HuH-7.5 (cell line): ENCODE data around the gene SEMA4D.

ENCODE experiments used
- DNase-seq: peaks from one replicate; pipeline ENCODE4 v3.0.0; 2011; ENCODE audit warnings: low spot score

SEMA4D gene

GRCh38 chr9:89464300-89464901, 33.5 kb downstream of the SEMA4D start:
- DNase-seq: no peak

GRCh38 chr9:89462817-89463683, 34.9 kb downstream of the SEMA4D start:
- no peak for DNase-seq

GRCh38 chr9:89462199-89462598, 35.7 kb downstream of the SEMA4D start:
- no peak for DNase-seq

GRCh38 chr9:89461265-89461664, 36.6 kb downstream of the SEMA4D start:
- no peak for DNase-seq

- no peak for DNase-seq
Measured at GRCh38 chr9:89460551-89460950, 37.4 kb downstream of the SEMA4D start.

DNA sequence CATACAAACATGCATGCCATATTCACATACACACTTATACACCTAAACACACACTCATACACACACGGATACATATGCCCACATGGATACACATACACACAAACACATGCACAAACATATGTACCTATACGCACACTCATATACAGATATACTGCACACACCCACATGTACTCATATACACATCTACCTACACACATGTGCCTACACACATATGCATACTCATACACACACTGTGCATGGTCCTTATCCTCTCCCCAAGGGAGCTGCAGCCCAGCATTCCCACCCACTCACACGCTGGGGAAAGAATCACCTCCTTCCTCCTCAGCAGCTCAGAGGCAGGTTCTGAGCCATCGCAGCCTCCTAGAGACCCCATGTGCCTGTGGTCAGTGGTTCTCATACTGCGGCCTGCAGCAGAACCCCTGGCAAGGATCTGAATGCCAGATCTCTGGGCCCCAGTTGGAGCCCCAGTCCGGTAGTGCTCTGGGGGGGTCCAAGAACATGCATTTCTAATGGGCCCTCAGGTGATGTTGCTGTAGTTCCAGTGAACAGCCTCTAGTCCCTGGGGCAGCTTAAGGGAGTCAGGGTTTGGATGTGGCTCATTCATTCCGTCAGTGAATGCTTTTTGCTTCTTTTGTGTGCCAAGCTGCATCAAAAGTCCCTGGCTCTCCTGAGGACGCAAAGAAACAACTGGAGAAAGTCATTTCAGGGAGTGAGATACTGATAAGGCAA, 39.0 kb downstream of the SEMA4D start:
- no peak for DNase-seq

DNA sequence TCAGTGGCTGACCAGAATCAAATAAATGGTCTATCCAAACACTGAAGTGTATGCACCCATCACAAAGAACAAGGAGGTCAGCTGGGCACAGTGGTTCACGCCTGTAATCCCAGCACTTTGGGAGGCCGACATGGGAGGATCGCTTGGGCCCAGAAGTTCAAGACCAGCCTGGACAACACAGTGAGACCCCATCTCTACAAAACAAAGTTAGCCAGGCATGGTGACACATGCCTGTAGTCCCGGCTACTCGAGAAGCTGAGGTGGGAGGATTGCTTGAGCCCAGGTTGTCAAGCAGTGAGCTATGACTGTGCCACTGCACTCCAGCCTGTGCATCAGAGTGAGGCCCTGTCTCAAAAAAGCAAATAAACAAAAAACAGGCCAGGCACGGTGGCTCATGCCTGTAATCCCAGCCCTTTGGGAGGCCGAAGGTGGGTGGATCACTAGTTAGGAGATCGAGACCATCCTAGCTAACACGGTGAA, 40.5 kb downstream of the SEMA4D start:
- DNase-seq: no peak

- DNase-seq: no peak
Measured at GRCh38 chr9:89455356-89455824, 42.5 kb downstream of the SEMA4D start.

DNA sequence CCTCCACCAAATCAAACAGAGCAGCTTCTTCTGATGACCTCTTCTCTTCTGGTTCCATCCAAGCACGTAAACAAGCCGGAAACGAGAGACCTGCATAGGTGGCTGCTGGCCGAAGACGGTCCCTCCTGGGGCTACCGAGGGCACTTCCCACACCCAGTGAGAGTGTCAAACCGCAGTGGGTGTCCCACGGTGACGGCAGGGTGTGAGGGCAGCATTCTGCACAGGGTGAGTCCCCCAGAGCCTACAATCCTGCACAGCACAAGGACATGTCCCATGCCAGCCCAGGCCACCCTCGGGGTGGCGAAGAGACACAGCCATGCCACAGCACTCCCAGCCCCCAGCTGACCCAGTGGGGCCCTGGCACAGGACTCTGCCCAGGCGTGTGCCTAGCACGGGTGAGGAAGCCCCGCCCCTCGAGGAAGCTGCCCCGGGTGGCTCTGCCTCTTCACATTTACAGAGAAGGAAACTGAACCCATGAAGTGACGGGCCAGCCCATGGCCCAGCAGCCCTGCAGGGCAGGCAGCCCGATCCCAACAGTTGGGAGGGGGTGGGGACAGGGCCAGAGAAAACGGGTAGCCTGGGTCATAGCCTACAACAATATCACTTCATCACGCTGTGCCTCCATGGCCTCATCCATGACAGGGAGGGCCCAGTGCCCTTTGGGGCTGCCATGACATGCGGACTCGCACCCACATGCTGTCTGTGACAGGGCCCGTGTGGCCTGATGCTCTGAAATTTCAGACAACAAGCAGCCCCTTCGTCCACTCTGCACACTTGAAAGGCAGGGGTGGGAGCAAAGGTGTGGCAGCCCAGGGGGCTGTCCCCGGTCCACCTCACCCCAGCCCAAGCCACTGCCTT, 43.2 kb downstream of the SEMA4D start:
- no peak for DNase-seq

GRCh38 chr9:89453452-89453851, 44.5 kb downstream of the SEMA4D start:
- no peak for DNase-seq

DNA sequence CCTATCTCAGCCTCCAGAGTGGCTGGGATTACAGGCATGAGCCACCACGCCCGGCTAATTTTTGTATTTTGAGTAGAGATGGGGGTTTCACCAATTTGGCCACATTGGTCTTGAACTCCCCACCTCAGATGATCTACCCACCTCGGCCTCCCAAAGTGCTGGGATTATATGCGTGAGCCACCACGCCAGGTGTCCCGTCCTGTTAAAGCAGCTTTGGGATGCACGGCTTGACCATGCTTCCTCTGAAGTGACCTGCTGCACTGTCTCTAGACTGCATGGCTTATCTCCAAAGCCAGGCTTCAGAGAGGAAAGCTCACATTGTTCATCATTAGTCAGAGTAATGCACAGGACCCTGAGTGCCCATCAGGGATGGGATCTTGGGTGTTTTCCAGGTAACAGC, 45.4 kb downstream of the SEMA4D start:
- no peak for DNase-seq

GRCh38 chr9:89450213-89450612, 47.7 kb downstream of the SEMA4D start:
- DNase-seq: no peak

- no peak for DNase-seq
Measured at GRCh38 chr9:89449261-89449671, 48.6 kb downstream of the SEMA4D start.

- DNase-seq: no peak
Measured at GRCh38 chr9:89448821-89449220, 49.1 kb downstream of the SEMA4D start.

GRCh38 chr9:89448381-89448780, 49.5 kb downstream of the SEMA4D start:
- no peak for DNase-seq

- no peak for DNase-seq
Measured at GRCh38 chr9:89447416-89447815, 50.5 kb downstream of the SEMA4D start.

- DNase-seq: no peak
Measured at GRCh38 chr9:89446961-89447310, 51.0 kb downstream of the SEMA4D start.

DNA sequence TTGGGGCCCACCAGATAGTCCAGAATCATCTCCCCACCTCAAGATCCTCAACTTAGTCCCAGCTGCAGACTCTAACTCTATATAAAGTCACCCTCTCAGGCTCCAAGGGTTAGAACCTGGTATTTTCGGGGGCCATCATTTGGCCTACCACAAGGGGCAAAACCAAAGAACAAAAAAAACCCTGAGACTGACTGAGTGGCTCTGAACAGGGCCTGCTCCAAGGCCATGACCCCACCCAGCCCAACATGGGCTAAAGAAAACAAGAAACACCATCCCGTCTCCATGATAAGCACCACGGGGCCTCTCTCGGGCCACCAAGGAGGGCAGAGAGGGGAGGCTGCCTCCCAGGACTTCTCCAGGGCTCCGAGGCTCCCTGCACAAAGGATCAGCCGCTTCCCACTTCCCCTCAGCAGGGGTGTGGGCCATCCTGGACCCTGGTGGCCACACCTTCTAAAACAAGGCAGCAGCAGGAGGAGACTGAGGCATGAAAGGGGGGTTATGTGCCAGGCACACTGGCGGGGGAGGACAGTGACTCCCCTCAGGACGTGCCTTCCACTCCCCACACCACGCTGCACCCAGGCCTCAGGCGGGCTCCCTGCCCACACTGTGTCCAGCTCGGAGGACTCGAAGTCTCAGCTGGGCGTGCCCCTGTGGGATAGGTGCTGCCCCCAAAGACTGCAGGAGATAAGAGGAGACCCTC, 51.5 kb downstream of the SEMA4D start:
- no peak for DNase-seq

GRCh38 chr9:89445801-89446251, 52.1 kb downstream of the SEMA4D start:
- DNase-seq: no peak

- no peak for DNase-seq
Measured at GRCh38 chr9:89444925-89445765, 52.8 kb downstream of the SEMA4D start.
